Prostate gland (tissue), 2 donors: ENCODE results near the gene SMIM22.

Source experiments
- POLR2A ChIP-seq: fragments of 450-650 bp; IDR thresholded peaks from one replicate; pipeline ENCODE4 v1.6.1; 2016; ENCODE audit warnings: antibody characterized with exemption, mild to moderate bottlenecking
- POLR2AphosphoS5 ChIP-seq: sonication (generic); formaldehyde crosslinking; IDR thresholded peaks from one replicate; pipeline ENCODE4 v1.6.1; 2017; ENCODE audit warnings: antibody characterized with exemption
- TF ChIP-seq, protein P1 (sequence below), 4 experiments: fragments of 200-600 bp in 2 of 4; fragments of 450-650 bp in 2 of 4; sonication (generic) in 2 of 4; IDR thresholded peaks; 1 replicate in 3 of 4; 2 replicates in 1 of 4; pipeline ENCODE4 v1.5.1; 2016 to 2019; ENCODE audit warnings: antibody characterized with exemption in 4 of 4, mild to moderate bottlenecking in 2 of 4, moderate library complexity in 2 of 4

DNA sequence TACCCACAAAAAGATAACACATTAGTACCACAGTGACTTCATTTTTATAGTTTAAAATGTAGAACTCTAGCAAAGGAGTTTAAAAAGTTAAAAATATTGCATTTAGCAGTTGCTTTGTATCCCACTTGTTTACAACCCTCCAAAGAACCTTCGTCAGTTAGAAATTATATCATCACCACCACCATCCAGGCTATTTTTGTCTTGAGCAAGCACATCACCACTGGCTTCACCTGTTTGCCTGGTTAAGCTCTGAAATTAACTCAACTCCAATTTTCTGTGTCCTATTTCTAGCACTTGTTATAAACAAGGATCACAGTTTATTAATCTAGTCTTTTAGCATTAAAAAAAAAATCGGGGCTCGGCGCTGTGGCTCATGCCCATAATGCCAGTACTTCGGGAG, 45.8 kb downstream of the SMIM22 start:
- TF ChIP-seq POLR2A (no peak), POLR2AphosphoS5 (no peak)
- TF ChIP-seq, protein P1, sequence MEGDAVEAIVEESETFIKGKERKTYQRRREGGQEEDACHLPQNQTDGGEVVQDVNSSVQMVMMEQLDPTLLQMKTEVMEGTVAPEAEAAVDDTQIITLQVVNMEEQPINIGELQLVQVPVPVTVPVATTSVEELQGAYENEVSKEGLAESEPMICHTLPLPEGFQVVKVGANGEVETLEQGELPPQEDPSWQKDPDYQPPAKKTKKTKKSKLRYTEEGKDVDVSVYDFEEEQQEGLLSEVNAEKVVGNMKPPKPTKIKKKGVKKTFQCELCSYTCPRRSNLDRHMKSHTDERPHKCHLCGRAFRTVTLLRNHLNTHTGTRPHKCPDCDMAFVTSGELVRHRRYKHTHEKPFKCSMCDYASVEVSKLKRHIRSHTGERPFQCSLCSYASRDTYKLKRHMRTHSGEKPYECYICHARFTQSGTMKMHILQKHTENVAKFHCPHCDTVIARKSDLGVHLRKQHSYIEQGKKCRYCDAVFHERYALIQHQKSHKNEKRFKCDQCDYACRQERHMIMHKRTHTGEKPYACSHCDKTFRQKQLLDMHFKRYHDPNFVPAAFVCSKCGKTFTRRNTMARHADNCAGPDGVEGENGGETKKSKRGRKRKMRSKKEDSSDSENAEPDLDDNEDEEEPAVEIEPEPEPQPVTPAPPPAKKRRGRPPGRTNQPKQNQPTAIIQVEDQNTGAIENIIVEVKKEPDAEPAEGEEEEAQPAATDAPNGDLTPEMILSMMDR (IDR thresholded peaks at IDR 0.05) = no peak
